Astrocyte (in vitro differentiated cells and primary cell): ENCODE measurements around the gene ZNF532. TPM values are rescaled to one million over a fixed set of nuclear protein-coding genes. Genes with fewer than 3 reads are reported as not detected.

ENCODE experiments used
- DNase-seq: peaks from one replicate; pipeline ENCODE4 v3.0.0-alpha.2; 2010; ENCODE audit warnings: low read depth
- FAIRE-seq: peaks from 2 replicates; lab custom pipeline; 2011; peaks lifted over from hg19 to GRCh38; lab: Jason Lieb, UNC
- H2AFZ ChIP-seq: 2 replicates; pipeline ENCODE4 v1.6.0; 2012; ENCODE audit warnings: low read depth, low read length, inconsistent platforms
- H3K27ac ChIP-seq: 2 replicates; pipeline ENCODE4 v1.5.1; 2011; ENCODE audit warnings: low read depth, low read length, inconsistent platforms
- H3K27me3 ChIP-seq: 2 replicates; pipeline ENCODE4 v1.6.0; 2011; ENCODE audit warnings: low read length, inconsistent platforms; ENCODE audit not compliant: insufficient read depth
- H3K36me3 ChIP-seq: 2 replicates; pipeline ENCODE4 v1.5.1; 2011; ENCODE audit warnings: low read length, inconsistent platforms; ENCODE audit not compliant: insufficient read depth
- H3K4me1 ChIP-seq: 2 replicates; pipeline ENCODE4 v1.5.1; 2011; ENCODE audit warnings: low read length, inconsistent platforms; ENCODE audit not compliant: insufficient read depth
- H3K4me2 ChIP-seq: 2 replicates; pipeline ENCODE4 v1.6.0; 2012; ENCODE audit warnings: low read length, inconsistent platforms
- H3K4me3 ChIP-seq: 2 replicates; pipeline ENCODE4 v1.5.1; 2011; ENCODE audit warnings: low read depth, mild to moderate bottlenecking, low read length, inconsistent platforms; ENCODE audit not compliant: insufficient read depth
- H3K79me2 ChIP-seq: 2 replicates; pipeline ENCODE4 v1.6.0; 2012; ENCODE audit warnings: mild to moderate bottlenecking, low read length, inconsistent platforms; ENCODE audit not compliant: insufficient read depth
- H3K9ac ChIP-seq: 2 replicates; pipeline ENCODE4 v1.6.0; 2012; ENCODE audit warnings: mild to moderate bottlenecking, low read length, inconsistent platforms
- H3K9me3 ChIP-seq: 2 replicates; pipeline ENCODE4 v1.5.1; 2012; ENCODE audit warnings: low read depth, mild to moderate bottlenecking, low read length, inconsistent platforms; ENCODE audit not compliant: insufficient read depth
- H4K20me1 ChIP-seq: 2 replicates; pipeline ENCODE4 v1.6.0; 2012; ENCODE audit warnings: low read length, inconsistent platforms; ENCODE audit not compliant: insufficient read depth
- H3K27ac Mint-ChIP-seq: one replicate; pipeline ENCODE4 v1.8.0; 2021; ENCODE audit warnings: mild to moderate bottlenecking, mixed read lengths; ENCODE audit not compliant: unreplicated experiment
- H3K27me3 Mint-ChIP-seq: one replicate; pipeline ENCODE4 v1.8.0; 2021; ENCODE audit warnings: low read depth, mixed read lengths; ENCODE audit not compliant: unreplicated experiment
- H3K36me3 Mint-ChIP-seq: one replicate; pipeline ENCODE4 v1.8.0; 2021; ENCODE audit warnings: low read depth, mixed read lengths; ENCODE audit not compliant: unreplicated experiment
- H3K4me1 Mint-ChIP-seq: one replicate; pipeline ENCODE4 v1.8.0; 2021; ENCODE audit warnings: low read depth, mixed read lengths; ENCODE audit not compliant: unreplicated experiment
- H3K4me3 Mint-ChIP-seq: one replicate; pipeline ENCODE4 v1.8.0; 2021; ENCODE audit warnings: mild to moderate bottlenecking, moderate library complexity, mixed read lengths; ENCODE audit not compliant: unreplicated experiment
- H3K9me3 Mint-ChIP-seq: one replicate; pipeline ENCODE4 v1.8.0; 2021; ENCODE audit warnings: mild to moderate bottlenecking, mixed read lengths; ENCODE audit not compliant: unreplicated experiment
- CTCF ChIP-seq: IDR thresholded peaks from 2 replicates; pipeline ENCODE4 v1.5.1; 2011; ENCODE audit warnings: low read depth, mild to moderate bottlenecking, inconsistent platforms, low read length, moderate library complexity; ENCODE audit not compliant: insufficient read depth
- EZH2 ChIP-seq: IDR thresholded peaks from 2 replicates; pipeline ENCODE4 v1.6.1; 2012; ENCODE audit warnings: mild to moderate bottlenecking, low read length, inconsistent platforms; ENCODE audit not compliant: insufficient read depth
- total RNA-seq: library from RNA; stranded (reverse); gene quantifications from 2 replicates; pipeline ENCODE4 v1.2.1, GENCODE V29; 2021

The ZNF532 gene
- total RNA-seq, 1 donor from 2014 or later = 135 TPM

- peak; percentile 33 for DNase-seq
- Mint-ChIP-seq H3K27me3 (no peaks in the 10 kb centered on the region), H3K9me3 (no peaks in the 10 kb centered on the region), H3K4me1 (peaks cover 20% of the 10 kb centered on the region), H3K36me3 (peaks cover 36% of the 10 kb centered on the region), H3K27ac (peak overlapping the region; percentile 34), H3K4me3 (no peak overlapping the region)
- Histone ChIP-seq H3K4me3 (no peak overlapping the region), H3K9me3 (no peaks in the 10 kb centered on the region), H3K9ac (no peak overlapping the region), H3K79me2 (peaks cover 29% of the 10 kb centered on the region), H2AFZ (no peak overlapping the region), H3K27me3 (no peaks in the 10 kb centered on the region), H3K4me2 (no peak overlapping the region), H4K20me1 (peaks cover 26% of the 10 kb centered on the region), H3K27ac (no peak overlapping the region), H3K36me3 (peaks cover 19% of the 10 kb centered on the region), H3K4me1 (peaks cover 5% of the 10 kb centered on the region)
- no peak for FAIRE-seq
- no peak for TF ChIP-seq CTCF
- no peak for TF ChIP-seq EZH2
Observed at GRCh38 chr18:58960946-58961722, 96.5 kb downstream of the ZNF532 start.

GRCh38 chr18:58962336-58962735 lies 97.7 kb downstream of the ZNF532 start:
- Histone ChIP-seq H3K36me3 (peaks cover 15% of the 10 kb centered on the region), H3K9ac (no peak overlapping the region), H3K4me3 (no peak overlapping the region), H3K27me3 (no peaks in the 10 kb centered on the region), H2AFZ (no peak overlapping the region), H3K9me3 (no peaks in the 10 kb centered on the region), H4K20me1 (peaks cover 20% of the 10 kb centered on the region), H3K4me1 (peaks cover 5% of the 10 kb centered on the region), H3K4me2 (no peak overlapping the region), H3K27ac (no peak overlapping the region), H3K79me2 (peaks cover 31% of the 10 kb centered on the region)
- no peak for FAIRE-seq
- no peak overlapping the region for H3K27ac Mint-ChIP-seq
- H3K27me3 Mint-ChIP-seq = no peaks in the 10 kb centered on the region
- TF ChIP-seq EZH2 (no peak), CTCF (no peak)
- H3K4me1 Mint-ChIP-seq = peaks cover 20% of the 10 kb centered on the region
- H3K36me3 Mint-ChIP-seq = peaks cover 29% of the 10 kb centered on the region
- H3K4me3 Mint-ChIP-seq = no peak overlapping the region
- no peak for DNase-seq
- no peaks in the 10 kb centered on the region for H3K9me3 Mint-ChIP-seq
